ENCODE data around the gene ITPR2.

DNA sequence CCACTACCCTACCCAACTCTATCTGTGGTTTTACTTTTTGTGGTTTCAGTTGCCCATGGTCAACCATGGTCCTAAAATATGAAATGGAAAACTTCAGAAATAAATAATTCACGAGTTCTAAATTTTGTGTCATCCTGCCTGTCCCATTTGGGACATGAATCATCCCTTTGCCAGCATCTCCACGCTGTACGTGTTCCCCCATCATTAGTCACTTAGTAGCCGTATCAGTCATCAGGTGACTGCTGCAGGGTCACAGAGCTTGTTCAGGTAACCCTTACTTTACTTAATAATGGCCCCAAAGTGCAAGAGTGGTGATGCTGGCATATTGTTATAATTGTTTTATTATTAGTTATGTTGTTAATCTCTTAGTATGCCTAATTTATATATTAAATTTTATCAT is 209.9 kb downstream of the ITPR2 start:
- no peak for TF ChIP-seq POLR2A (IDR thresholded peaks at IDR 0.05)
- TF ChIP-seq CTCF (IDR thresholded peaks at IDR 0.05), result no peak

All from adrenal gland (tissue), 5 donors.